ENCODE data around the gene AFDN.

Gene AFDN

GRCh38 chr6:168007592-168008338 lies 181.1 kb downstream of the AFDN start:
- no peak for DNase-seq

GRCh38 chr6:168009331-168009730 lies 182.6 kb downstream of the AFDN start:
- no peak for DNase-seq

GRCh38 chr6:168011291-168011690 lies 184.6 kb downstream of the AFDN start:
- no peak for DNase-seq

- DNase-seq, result no peak
Observed at GRCh38 chr6:168012431-168013249, 185.9 kb downstream of the AFDN start.

- DNase-seq, result no peak
Observed at GRCh38 chr6:168013250-168013915, 186.7 kb downstream of the AFDN start.

- DNase-seq, result no peak
Observed at GRCh38 chr6:168014428-168014827, 187.7 kb downstream of the AFDN start.

- DNase-seq, result no peak
Observed at GRCh38 chr6:168015009-168015408, 188.3 kb downstream of the AFDN start.

- peak; percentile 63 for DNase-seq
Observed at GRCh38 chr6:168015482-168016175, 188.9 kb downstream of the AFDN start.

- DNase-seq, result no peak
Observed at GRCh38 chr6:168016176-168016620, 189.5 kb downstream of the AFDN start.

GRCh38 chr6:168016721-168017525 lies 190.2 kb downstream of the AFDN start:
- no peak for DNase-seq

GRCh38 chr6:168017629-168018028 lies 190.9 kb downstream of the AFDN start:
- DNase-seq, result no peak

- no peak for DNase-seq
Observed at GRCh38 chr6:168018664-168019063, 192.0 kb downstream of the AFDN start.

- DNase-seq, result no peak
Observed at GRCh38 chr6:168020242-168020641, 193.5 kb downstream of the AFDN start.

- no peak for DNase-seq
Observed at GRCh38 chr6:168021581-168021980, 194.9 kb downstream of the AFDN start.
